HG03135 (cell line): Measurements from ENCODE around the gene PLD4.

Source experiments
- ATAC-seq: cut with Tn5 transposase; IDR thresholded peaks from one replicate; pipeline ENCODE4 v1.9.1; 2021; ENCODE audit warnings: mild to moderate bottlenecking, moderate library complexity; ENCODE audit not compliant: unreplicated experiment

PLD4 gene

GRCh38 chr14:104927432-104927816 lies 2.7 kb downstream of the PLD4 start:
- ATAC-seq: no peak

DNA sequence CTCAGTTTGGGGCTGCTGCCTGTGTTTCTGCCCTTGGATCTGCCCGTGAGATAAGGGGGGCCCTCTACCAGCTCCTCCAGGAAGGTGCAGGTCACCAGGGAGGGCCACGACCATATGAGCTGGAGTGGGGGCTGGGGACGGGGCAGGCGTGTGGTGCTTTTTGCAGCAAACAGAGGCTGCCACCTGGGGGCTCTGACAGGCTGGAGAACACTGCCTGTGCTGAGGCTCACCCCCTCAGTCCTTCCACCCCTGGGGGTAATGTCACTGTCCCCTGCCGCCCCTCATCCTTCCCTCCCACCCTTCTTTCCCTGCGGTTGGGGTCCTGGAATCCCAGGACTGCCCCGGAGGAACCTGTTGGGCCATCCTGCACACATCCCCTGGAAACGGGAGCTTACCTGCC lies 3.2 kb downstream of the PLD4 start:
- ATAC-seq: no peak

- ATAC-seq: no peak
Measured at GRCh38 chr14:104928391-104929133, 3.9 kb downstream of the PLD4 start.

DNA sequence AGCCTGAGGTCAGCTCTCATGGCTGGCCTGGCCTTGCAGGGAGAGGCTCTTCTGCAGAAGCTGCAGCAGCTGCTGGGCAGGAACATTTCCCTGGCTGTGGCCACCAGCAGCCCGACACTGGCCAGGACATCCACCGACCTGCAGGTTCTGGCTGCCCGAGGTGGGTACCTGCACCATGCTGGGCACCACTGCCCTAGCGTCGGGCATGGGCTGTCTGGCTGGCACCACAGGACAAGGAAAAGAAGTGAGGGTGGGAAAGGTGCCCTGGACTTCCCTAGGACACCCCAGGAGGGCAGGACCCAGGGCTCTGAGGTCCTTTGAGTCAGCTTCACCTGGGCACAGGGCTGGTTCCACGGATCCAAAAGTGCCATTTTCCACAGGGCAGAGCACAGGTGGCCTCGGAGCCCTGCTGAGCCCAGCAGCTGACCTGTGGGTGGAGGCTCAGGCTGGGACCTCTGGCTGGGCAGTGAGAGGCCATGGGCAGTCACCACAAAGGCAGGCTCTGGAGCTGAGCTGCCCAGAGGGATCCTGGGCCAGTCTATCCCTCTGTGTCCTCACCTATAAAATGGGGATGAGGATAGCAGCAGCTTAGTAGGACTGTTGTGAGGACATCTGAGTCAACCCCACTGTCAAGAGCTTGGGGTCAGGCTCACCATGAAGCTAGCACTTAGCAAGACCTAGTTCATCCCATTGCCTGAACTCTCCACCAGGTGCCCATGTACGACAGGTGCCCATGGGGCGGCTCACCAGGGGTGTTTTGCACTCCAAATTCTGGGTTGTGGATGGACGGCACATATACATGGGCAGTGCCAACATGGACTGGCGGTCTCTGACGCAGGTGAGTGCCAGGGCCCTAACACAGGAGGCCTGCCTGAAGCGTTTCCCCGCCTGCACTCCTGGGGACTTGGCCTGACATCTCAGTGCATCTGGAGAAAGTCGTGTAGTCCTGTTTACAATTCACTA lies 4.9 kb downstream of the PLD4 start:
- no peak for ATAC-seq

DNA sequence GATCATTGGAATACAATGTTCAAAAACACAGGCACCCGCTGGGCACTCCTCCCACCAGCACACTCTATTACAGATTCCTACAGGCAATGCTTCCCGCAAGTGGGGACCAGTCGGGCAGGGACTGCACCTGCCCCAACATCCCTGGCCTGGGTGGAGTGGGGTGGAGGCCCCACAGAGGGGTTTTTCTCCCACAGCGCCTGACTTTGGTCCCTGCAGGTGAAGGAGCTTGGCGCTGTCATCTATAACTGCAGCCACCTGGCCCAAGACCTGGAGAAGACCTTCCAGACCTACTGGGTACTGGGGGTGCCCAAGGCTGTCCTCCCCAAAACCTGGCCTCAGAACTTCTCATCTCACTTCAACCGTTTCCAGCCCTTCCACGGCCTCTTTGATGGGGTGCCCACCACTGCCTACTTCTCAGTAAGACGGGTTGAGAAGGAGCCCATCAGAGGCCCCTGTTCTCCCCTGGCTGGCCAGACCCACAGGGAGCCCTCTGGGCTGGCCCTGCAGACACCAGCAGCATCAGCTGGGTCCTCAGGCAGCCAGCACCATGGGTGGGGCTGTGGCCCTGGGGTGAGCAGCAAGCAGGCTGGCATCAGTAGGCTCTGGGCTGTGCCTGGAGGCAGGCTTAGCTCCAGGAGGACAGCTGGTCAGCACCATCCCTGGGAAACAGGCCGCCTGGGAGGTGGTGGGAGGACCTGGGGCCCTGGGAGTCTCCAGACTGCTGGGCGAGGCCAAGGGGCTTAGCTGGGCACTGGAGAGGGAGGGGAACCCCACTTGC lies 6.0 kb downstream of the PLD4 start:
- ATAC-seq: no peak

- no peak for ATAC-seq
Measured at GRCh38 chr14:104931304-104931770, 6.7 kb downstream of the PLD4 start.

- no peak for ATAC-seq
Measured at GRCh38 chr14:104931771-104932675, 7.3 kb downstream of the PLD4 start.

DNA sequence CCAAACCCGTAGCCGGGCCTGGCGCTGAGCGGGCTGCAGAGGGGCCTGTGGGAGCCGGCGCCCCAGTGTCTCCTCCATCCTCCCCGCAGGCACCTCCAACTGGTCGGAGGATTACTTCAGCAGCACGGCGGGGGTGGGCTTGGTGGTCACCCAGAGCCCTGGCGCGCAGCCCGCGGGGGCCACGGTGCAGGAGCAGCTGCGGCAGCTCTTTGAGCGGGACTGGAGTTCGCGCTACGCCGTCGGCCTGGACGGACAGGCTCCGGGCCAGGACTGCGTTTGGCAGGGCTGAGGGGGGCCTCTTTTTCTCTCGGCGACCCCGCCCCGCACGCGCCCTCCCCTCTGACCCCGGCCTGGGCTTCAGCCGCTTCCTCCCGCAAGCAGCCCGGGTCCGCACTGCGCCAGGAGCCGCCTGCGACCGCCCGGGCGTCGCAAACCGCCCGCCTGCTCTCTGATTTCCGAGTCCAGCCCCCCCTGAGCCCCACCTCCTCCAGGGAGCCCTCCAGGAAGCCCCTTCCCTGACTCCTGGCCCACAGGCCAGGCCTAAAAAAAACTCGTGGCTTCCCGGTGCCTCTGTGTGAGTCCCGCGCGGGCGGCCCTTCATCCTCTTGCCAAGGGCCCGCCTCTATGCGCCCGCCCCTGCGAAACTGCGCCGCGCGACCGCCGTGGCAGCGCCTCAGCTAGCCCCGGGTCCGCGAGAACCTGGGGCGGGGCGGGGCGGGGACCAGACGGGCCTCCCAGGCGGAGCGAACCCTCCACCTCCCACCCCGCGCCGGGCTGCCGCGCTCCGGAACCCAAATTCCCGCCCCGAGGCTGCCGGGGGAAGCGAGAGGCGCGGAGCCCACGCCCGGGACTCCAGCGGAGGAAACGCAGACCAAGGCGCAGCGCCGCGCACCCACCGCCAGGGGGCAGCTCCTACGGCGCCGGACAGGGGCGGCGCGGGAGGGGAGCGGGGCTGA lies 8.3 kb downstream of the PLD4 start:
- ATAC-seq: peak; percentile 73

DNA sequence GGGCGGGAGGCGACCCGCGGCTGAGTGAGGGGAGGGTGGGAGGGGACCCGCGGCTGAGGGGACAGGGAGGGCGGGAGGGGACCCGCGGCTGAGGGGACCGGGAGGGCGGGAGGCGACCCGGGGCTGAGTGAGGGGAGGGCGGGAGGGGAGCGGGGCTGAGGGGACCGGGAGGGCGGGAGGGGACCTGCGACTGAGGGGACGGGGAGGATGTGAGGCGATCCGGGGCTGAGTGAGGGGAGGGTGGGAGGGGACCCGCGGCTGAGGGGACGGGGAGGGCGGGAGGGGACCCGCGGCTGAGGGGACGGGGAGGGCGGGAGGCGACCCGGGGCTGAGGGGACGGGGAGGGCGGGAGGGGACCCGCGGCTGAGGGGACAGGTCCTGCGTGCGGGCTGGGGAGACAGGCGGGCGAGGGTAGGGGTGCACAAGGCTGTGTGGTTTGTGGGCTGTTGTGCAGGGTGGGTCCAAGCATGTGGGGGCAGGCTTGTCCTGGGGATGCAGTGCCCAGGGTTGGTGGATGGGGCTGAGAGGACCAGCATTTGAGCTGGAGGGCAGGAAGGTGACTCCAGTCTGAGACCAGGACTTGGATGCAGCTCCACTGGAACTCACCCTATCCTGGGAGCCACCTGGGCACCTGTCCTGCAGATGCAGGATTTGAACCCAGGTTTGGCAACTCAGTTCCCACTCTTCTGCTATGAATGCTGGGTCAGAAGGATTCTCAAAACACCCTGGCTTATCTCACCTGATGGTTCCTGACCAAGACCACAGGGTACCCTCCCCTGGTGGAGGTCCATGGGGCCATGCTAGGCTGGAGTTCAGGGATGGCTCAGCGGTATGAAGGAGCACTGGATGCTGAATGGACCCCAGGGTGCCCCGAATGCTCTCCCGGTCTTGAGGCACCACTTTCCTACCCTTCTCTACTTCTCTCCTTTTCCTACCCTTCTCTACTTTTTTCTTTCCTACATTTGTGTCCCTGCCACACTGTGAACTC lies 9.4 kb downstream of the PLD4 start:
- no peak for ATAC-seq

DNA sequence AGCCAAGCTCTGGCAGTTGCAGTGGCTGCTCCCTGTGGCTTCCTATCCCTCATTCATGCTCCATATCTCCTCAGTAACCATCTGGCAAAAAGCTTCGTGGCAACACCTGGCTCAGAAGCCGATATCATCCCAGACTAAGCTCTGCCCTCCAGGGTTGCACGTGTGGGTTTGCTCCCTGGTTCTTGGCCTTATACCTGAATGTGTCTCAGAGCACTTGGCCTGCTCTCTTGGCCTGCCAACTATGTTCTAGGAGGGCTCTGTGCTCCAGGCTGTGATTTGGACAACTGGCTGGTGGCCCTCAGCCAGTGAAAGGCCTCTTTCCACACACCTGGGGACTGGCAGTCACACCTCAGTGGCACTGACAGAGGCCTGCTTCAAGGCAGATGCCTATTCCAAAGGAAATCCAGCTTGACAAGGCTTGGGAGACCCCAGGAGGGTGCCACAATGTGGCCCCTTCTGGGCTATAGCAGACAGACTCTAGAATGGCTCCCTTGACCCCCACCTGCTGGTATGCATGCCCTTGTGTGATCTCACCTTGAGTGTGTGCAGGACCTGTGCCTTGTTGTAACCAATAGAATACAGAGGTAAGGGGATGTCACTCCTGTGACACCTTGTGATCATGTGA lies 10.5 kb downstream of the PLD4 start:
- ATAC-seq: no peak

DNA sequence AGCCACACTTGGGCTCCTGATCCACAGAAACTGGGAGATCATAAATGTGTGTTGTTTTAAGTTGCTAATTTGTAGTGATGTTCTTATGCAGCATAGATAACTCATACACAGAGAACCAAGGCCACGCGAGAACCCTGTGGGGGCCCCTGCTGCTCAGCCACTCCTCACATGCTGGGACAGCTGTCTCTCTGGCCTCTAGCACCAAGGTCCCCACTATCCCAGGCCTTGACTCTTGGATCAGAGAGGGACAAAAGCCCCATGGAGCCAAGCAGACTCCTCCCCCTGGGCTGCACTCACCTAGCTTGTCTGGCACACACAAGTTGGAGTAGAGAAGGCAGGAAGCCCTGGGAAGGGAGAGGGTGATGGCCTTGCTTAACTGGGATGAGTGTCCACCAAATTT lies 11.3 kb downstream of the PLD4 start:
- ATAC-seq: no peak

GRCh38 chr14:104936361-104937155 lies 11.9 kb downstream of the PLD4 start:
- no peak for ATAC-seq

DNA sequence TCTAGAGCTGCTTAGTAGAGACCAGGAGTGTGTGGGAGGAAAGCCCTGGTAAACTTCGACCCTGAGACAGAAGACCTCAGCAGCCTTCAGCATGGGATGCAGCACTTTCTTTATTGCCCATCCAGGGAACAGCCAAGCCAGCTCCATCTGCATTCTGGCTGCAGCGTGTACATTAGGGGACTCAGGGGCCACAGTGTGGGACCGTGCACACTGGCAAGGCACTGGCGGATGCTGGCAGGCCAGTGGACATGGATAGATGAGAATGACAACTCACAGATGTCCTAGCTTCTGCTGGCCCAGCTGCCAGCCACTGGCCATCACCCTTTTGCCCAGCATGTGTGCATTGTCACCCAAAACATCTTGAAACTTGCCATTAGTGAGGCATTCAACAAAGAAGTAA lies 12.5 kb downstream of the PLD4 start:
- no peak for ATAC-seq

GRCh38 chr14:104937694-104938365 lies 13.2 kb downstream of the PLD4 start:
- no peak for ATAC-seq

DNA sequence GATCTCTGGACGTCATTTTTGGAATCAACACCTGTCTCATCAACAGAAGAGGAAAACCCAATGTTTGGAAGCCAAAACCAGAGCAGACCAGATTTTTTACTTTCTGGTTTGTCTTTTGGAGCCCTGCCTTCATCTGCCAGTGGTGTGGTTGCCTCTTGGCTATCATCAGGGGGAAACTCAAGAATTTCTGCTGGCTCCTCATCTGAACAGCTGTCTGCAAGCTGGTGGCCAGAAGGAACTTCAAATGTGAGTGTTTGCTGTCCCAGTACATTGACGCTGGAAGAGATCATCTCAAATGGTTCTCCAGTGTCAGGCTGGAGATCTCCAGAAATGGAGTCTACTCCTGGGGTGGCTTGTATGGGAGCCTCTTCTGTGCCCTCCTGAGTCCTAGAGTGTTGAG lies 13.8 kb downstream of the PLD4 start:
- ATAC-seq: no peak

- ATAC-seq: no peak
Measured at GRCh38 chr14:104938960-104939359, 14.3 kb downstream of the PLD4 start.
